ENCODE data around the gene ANAPC16. TPM values are rescaled to one million over a fixed set of nuclear protein-coding genes. Genes with fewer than 3 reads are reported as not detected.
A peak's percentile ranks its signal among the peaks of the same experiment; 100 is the strongest.

ANAPC16 gene
- total RNA-seq, 1 experiment from 2014 or later: 61.1 TPM

- no peaks in the 10 kb centered on the region for H3K27me3 ChIP-seq
- no peaks in the 10 kb centered on the region for H3K36me3 ChIP-seq
- DNase-seq: no peak
- no peaks in the 10 kb centered on the region for H3K9me3 ChIP-seq
- no peak overlapping the region for H3K4me3 ChIP-seq
Observed at GRCh38 chr10:72252972-72253371, 37.2 kb downstream of the ANAPC16 start.

GRCh38 chr10:72253578-72253977, 37.8 kb downstream of the ANAPC16 start:
- no peak for DNase-seq
- no peaks in the 10 kb centered on the region for H3K9me3 ChIP-seq
- no peaks in the 10 kb centered on the region for H3K36me3 ChIP-seq
- H3K27me3 ChIP-seq: no peaks in the 10 kb centered on the region
- H3K4me3 ChIP-seq: no peak overlapping the region

GRCh38 chr10:72254813-72255568, 39.2 kb downstream of the ANAPC16 start:
- no peak overlapping the region for H3K4me3 ChIP-seq
- no peaks in the 10 kb centered on the region for H3K36me3 ChIP-seq
- H3K9me3 ChIP-seq: no peaks in the 10 kb centered on the region
- DNase-seq: peak; percentile 94
- H3K27me3 ChIP-seq: no peaks in the 10 kb centered on the region

GRCh38 chr10:72255977-72256729, 40.3 kb downstream of the ANAPC16 start:
- Histone ChIP-seq H3K4me3 (no peak overlapping the region), H3K9me3 (no peaks in the 10 kb centered on the region), H3K36me3 (no peaks in the 10 kb centered on the region), H3K27me3 (no peaks in the 10 kb centered on the region)
- DNase-seq: no peak

GRCh38 chr10:72257051-72257892, 41.5 kb downstream of the ANAPC16 start:
- H3K9me3 ChIP-seq: no peaks in the 10 kb centered on the region
- no peaks in the 10 kb centered on the region for H3K36me3 ChIP-seq
- no peak for DNase-seq
- no peaks in the 10 kb centered on the region for H3K27me3 ChIP-seq
- H3K4me3 ChIP-seq: no peak overlapping the region

GRCh38 chr10:72258617-72259016, 42.8 kb downstream of the ANAPC16 start:
- Histone ChIP-seq H3K36me3 (no peaks in the 10 kb centered on the region), H3K27me3 (no peaks in the 10 kb centered on the region), H3K9me3 (no peaks in the 10 kb centered on the region), H3K4me3 (no peak overlapping the region)
- DNase-seq: no peak

- H3K27me3 ChIP-seq: no peaks in the 10 kb centered on the region
- no peaks in the 10 kb centered on the region for H3K9me3 ChIP-seq
- H3K36me3 ChIP-seq: no peaks in the 10 kb centered on the region
- no peak overlapping the region for H3K4me3 ChIP-seq
- no peak for DNase-seq
Observed at GRCh38 chr10:72259491-72260238, 43.9 kb downstream of the ANAPC16 start.

GRCh38 chr10:72260239-72260975, 44.6 kb downstream of the ANAPC16 start:
- peak overlapping the region; percentile 51 for H3K4me3 ChIP-seq
- no peaks in the 10 kb centered on the region for H3K9me3 ChIP-seq
- peak; percentile 64 for DNase-seq
- H3K36me3 ChIP-seq: no peaks in the 10 kb centered on the region
- no peaks in the 10 kb centered on the region for H3K27me3 ChIP-seq

GRCh38 chr10:72260976-72261783, 45.4 kb downstream of the ANAPC16 start:
- peak overlapping the region; percentile 51 for H3K4me3 ChIP-seq
- no peak for DNase-seq
- no peaks in the 10 kb centered on the region for H3K27me3 ChIP-seq
- no peaks in the 10 kb centered on the region for H3K36me3 ChIP-seq
- H3K9me3 ChIP-seq: no peaks in the 10 kb centered on the region

GRCh38 chr10:72261784-72262404, 46.1 kb downstream of the ANAPC16 start:
- Histone ChIP-seq H3K27me3 (no peaks in the 10 kb centered on the region), H3K4me3 (no peak overlapping the region), H3K9me3 (no peaks in the 10 kb centered on the region), H3K36me3 (no peaks in the 10 kb centered on the region)
- no peak for DNase-seq

GRCh38 chr10:72263613-72264241, 47.9 kb downstream of the ANAPC16 start:
- no peak for DNase-seq
- no peaks in the 10 kb centered on the region for H3K9me3 ChIP-seq
- no peaks in the 10 kb centered on the region for H3K27me3 ChIP-seq
- H3K36me3 ChIP-seq: no peaks in the 10 kb centered on the region
- H3K4me3 ChIP-seq: no peak overlapping the region

GRCh38 chr10:72264536-72264935, 48.7 kb downstream of the ANAPC16 start:
- Histone ChIP-seq H3K4me3 (no peak overlapping the region), H3K36me3 (no peaks in the 10 kb centered on the region), H3K27me3 (no peaks in the 10 kb centered on the region), H3K9me3 (no peaks in the 10 kb centered on the region)
- DNase-seq: no peak

- DNase-seq: no peak
- H3K9me3 ChIP-seq: no peaks in the 10 kb centered on the region
- no peak overlapping the region for H3K4me3 ChIP-seq
- H3K27me3 ChIP-seq: no peaks in the 10 kb centered on the region
- no peaks in the 10 kb centered on the region for H3K36me3 ChIP-seq
Observed at GRCh38 chr10:72265508-72265907, 49.7 kb downstream of the ANAPC16 start.

- Histone ChIP-seq H3K36me3 (no peaks in the 10 kb centered on the region), H3K9me3 (no peaks in the 10 kb centered on the region), H3K27me3 (no peaks in the 10 kb centered on the region), H3K4me3 (no peak overlapping the region)
- no peak for DNase-seq
Observed at GRCh38 chr10:72265990-72266865, 50.4 kb downstream of the ANAPC16 start.

Data from MG63 (cell line).